K562 (cell line): ENCODE results near the gene CHCHD5. TPM values are rescaled to one million over a fixed set of nuclear protein-coding genes. Genes with fewer than 3 reads are reported as not detected.

Experiments used
- ARID1B ChIP-seq: fragments of 450-650 bp; IDR thresholded peaks from 2 replicates; pipeline ENCODE4 v1.6.1; 2016; ENCODE audit warnings: antibody characterized with exemption, mild to moderate bottlenecking, inconsistent platforms
- ELF2 ChIP-seq: fragments of 250-450 bp; sonication (Bioruptor Pico); IDR thresholded peaks from 2 replicates; pipeline ENCODE4 v1.5.0; 2021; ENCODE audit warnings: mild to moderate bottlenecking
- ETV1 ChIP-seq: fragments of 450-650 bp; conservative IDR thresholded peaks from 2 replicates; pipeline ENCODE4 v1.6.1; 2016; ENCODE audit warnings: missing genetic modification characterization, control low read depth, low read depth, missing compliant biosample characterization
- FOXA3 ChIP-seq, 2 experiments: fragments of 450-650 bp in 1 of 2; sonication (generic) in 1 of 2; formaldehyde crosslinking; IDR thresholded peaks in 1 of 2; conservative IDR thresholded peaks in 1 of 2; 2 replicates each; pipeline versions ENCODE4 v1.4.0 to v1.8.0; 2020 to 2022; ENCODE audit warnings: mild to moderate bottlenecking in 2 of 2, missing genetic modification reagents in 1 of 2
- HBP1 ChIP-seq: fragments of 450-650 bp; formaldehyde crosslinking; IDR thresholded peaks from 2 replicates; pipeline ENCODE4 v1.4.0; 2022; ENCODE audit warnings: missing genetic modification characterization
- HDAC8 ChIP-seq: fragments of 450-650 bp; IDR thresholded peaks from 2 replicates; pipeline ENCODE4 v1.6.1; 2016; ENCODE audit warnings: mild to moderate bottlenecking, missing genetic modification characterization, moderate library complexity, missing compliant biosample characterization
- HDGF ChIP-seq: fragments of 450-650 bp; IDR thresholded peaks from 2 replicates; pipeline ENCODE4 v1.6.1; 2016
- HNRNPLL ChIP-seq: fragments of 200-400 bp; formaldehyde crosslinking; IDR thresholded peaks from 2 replicates; pipeline ENCODE4 v1.6.1; 2017; ENCODE audit warnings: low read length, low read depth, mild to moderate bottlenecking; ENCODE audit not compliant: poor library complexity, severe bottlenecking
- IFI16 ChIP-seq: fragments of 250-450 bp; sonication (Bioruptor Pico); IDR thresholded peaks from 2 replicates; pipeline ENCODE4 v2.1.2; 2022; ENCODE audit warnings: mild to moderate bottlenecking, inconsistent platforms
- KAT2B ChIP-seq: IDR thresholded peaks from one replicate; pipeline ENCODE4 v1.6.1; 2012; ENCODE audit warnings: low read depth, mild to moderate bottlenecking, control low read depth, inconsistent platforms, low read length, moderate library complexity
- NCOA2 ChIP-seq, 2 experiments: fragments of 450-650 bp; IDR thresholded peaks; 2 replicates each; pipeline ENCODE4 v1.6.1; 2018; ENCODE audit warnings: mild to moderate bottlenecking in 2 of 2, moderate library complexity in 1 of 2; ENCODE audit not compliant: partially characterized antibody in 2 of 2
- OTX1 ChIP-seq: fragments of 450-650 bp; formaldehyde crosslinking; IDR thresholded peaks from 2 replicates; pipeline ENCODE4 v1.4.0; 2022; ENCODE audit warnings: mild to moderate bottlenecking
- PCBP2 ChIP-seq: fragments of 200-400 bp; formaldehyde crosslinking; IDR thresholded peaks from 2 replicates; pipeline ENCODE4 v1.6.1; 2018; ENCODE audit warnings: low read length, low read depth, mild to moderate bottlenecking, moderate library complexity; ENCODE audit not compliant: poor library complexity, severe bottlenecking
- RBM34 ChIP-seq: fragments of 200-400 bp; formaldehyde crosslinking; IDR thresholded peaks from 2 replicates; pipeline ENCODE4 v1.6.1; 2018; ENCODE audit warnings: low read length, borderline replicate concordance; ENCODE audit not compliant: insufficient read depth
- SAFB ChIP-seq: fragments of 200-400 bp; formaldehyde crosslinking; IDR thresholded peaks from 2 replicates; pipeline ENCODE4 v1.6.1; 2017; ENCODE audit warnings: low read depth, low read length, borderline replicate concordance
- TBL1XR1 ChIP-seq, 2 experiments: IDR thresholded peaks; 2 replicates each; pipeline ENCODE4 v1.6.1; 2012; ENCODE audit warnings: improper control_type of control experiment in 2 of 2, low read length in 2 of 2, mild to moderate bottlenecking in 1 of 2
- ZBTB8A ChIP-seq: fragments of 450-650 bp; IDR thresholded peaks from 2 replicates; pipeline ENCODE4 v1.6.1; 2018; ENCODE audit warnings: mild to moderate bottlenecking, moderate library complexity; ENCODE audit not compliant: partially characterized antibody
- ZFP36 ChIP-seq: fragments of 150-350 bp; IDR thresholded peaks from 2 replicates; pipeline ENCODE4 v1.6.1; 2018; ENCODE audit warnings: low read length, low read depth; ENCODE audit not compliant: partially characterized antibody
- ZNF583 ChIP-seq: fragments of 250-450 bp; sonication (Bioruptor Pico); IDR thresholded peaks from 2 replicates; pipeline ENCODE4 v1.4.0; 2020
- ZNF766 ChIP-seq: fragments of 200-800 bp; sonication (Bioruptor generic); conservative IDR thresholded peaks from 2 replicates; pipeline ENCODE4 v1.6.1; 2016; ENCODE audit warnings: missing genetic modification characterization, missing compliant biosample characterization
- polyA plus RNA-seq, 8 experiments: library from polyadenylated mRNA; depleted of rRNA in 4 of 8; stranded (reverse) in 5 of 8; unstranded in 3 of 8; fragments of >200 nt; fragmentation: Nextera tagmentation in 2 of 8; fragmentation: Illumina TruSeq in 1 of 8; extraction: Ambion mirVana in 2 of 8; extraction: Trizol in 1 of 8; gene quantifications; 2 replicates each; pipeline versions ENCODE4 v1.2.1 to v1.2.3, GENCODE V29; 2011 to 2014; ENCODE audit warnings: inconsistent platforms in 1 of 8, missing spikeins in 1 of 8
- total RNA-seq, 7 experiments: library from RNA; depleted of rRNA in 6 of 7; stranded (reverse); fragments of >200 nt in 6 of 7; fragmentation: Illumina TruSeq in 2 of 7; extraction: Trizol in 2 of 7; gene quantifications; 2 replicates each; pipeline versions ENCODE4 v1.2.1 to v1.2.3, GENCODE V29; 2011 to 2021; ENCODE audit warnings: low replicate concordance in 1 of 7
- TF ChIP-seq, protein P1 (sequence below), 2 experiments: fragments of 450-650 bp in 1 of 2; IDR thresholded peaks; 2 replicates each; pipeline ENCODE4 v1.6.1; 2011 to 2017; ENCODE audit warnings: low read depth in 2 of 2, antibody characterized with exemption in 1 of 2, borderline replicate concordance in 1 of 2, low read length in 1 of 2, mild to moderate bottlenecking in 1 of 2, mixed read lengths in 1 of 2; ENCODE audit not compliant: control insufficient read depth in 1 of 2
- TF ChIP-seq, protein P2 (sequence below): fragments of 250-450 bp; sonication (Bioruptor Pico); IDR thresholded peaks from 2 replicates; pipeline ENCODE4 v1.4.0; 2020; ENCODE audit warnings: mild to moderate bottlenecking

CHCHD5 gene
- total and polyA plus RNA-seq, 9 of the 15 experiments (the other 6 are each of a cell fraction or from before 2014, with no cell fraction given) = 7.4 to 79.3 (median 33.4) TPM

DNA sequence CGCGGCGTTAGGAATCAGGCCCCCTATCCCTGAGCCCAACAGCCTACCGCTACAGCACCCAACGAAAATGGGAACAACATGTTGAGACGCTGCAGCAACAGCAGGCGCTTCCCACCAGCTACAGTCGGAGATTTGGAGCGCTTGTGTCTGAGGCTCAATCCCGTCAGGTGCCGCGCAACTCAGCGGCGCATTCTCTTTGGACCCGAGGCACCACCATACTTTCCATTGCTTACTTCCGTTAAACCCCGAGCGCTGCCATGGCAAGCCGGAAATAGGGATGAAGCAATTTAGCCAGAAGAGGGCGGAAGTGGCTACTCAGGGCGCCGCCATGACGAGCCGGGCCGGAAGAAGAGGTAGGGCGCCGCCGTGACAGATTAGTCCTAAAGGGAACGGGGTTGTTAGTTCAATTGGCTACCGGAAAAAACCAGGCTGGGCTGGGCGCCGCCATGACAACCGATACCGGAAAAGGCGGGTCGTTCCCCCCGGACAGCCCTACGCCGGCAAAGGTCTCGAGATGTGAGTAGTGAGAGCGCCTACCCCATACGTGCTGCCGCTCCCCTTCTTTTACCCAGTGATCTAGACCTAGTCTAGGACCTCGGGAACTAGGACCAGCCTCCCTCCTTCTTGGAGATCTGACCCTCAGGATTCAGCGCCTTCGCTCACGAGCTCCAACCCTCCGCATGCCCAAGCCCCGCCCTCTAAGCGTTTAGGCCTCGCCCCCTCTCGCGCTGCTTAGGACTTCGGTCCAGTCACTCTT, at the start of gene CHCHD5 (continued):
- TF ChIP-seq HNRNPLL (peak; percentile 38), FOXA3 (CRISPR knock-in tag; conservative IDR thresholded peaks at IDR 0.05 in 1 of 2, IDR thresholded peaks at IDR 0.05 in 1 of 2) (no peak), ZBTB8A (no peak), ZNF766 (CRISPR knock-in tag) (peak; percentile 78; the same call in 1 of the 2 replicates), OTX1 (CRISPR knock-in tag) (no peak), ETV1 (tag) (peak; percentile 99), ARID1B (no peak), HDGF (no peak), ELF2 (CRISPR knock-in tag) (peak; percentile 98), TBL1XR1 (IDR thresholded peaks at IDR 0.05; ENCODE audit: low read length in 2 of 2) (peak in 1 of 2 experiments; percentile 31; a peak in 1 of 4 replicates), ZNF583 (CRISPR knock-in tag) (no peak), ZFP36 (no peak), NCOA2 (IDR thresholded peaks at IDR 0.05; ENCODE audit: partially characterized antibody in 2 of 2) (no peak), HDAC8 (tag) (no peak), IFI16 (CRISPR knock-in tag) (no peak), SAFB (no peak), KAT2B (no peak), HBP1 (CRISPR knock-in tag) (no peak), PCBP2 (no peak), RBM34 (no peak)
- TF ChIP-seq, protein P1, sequence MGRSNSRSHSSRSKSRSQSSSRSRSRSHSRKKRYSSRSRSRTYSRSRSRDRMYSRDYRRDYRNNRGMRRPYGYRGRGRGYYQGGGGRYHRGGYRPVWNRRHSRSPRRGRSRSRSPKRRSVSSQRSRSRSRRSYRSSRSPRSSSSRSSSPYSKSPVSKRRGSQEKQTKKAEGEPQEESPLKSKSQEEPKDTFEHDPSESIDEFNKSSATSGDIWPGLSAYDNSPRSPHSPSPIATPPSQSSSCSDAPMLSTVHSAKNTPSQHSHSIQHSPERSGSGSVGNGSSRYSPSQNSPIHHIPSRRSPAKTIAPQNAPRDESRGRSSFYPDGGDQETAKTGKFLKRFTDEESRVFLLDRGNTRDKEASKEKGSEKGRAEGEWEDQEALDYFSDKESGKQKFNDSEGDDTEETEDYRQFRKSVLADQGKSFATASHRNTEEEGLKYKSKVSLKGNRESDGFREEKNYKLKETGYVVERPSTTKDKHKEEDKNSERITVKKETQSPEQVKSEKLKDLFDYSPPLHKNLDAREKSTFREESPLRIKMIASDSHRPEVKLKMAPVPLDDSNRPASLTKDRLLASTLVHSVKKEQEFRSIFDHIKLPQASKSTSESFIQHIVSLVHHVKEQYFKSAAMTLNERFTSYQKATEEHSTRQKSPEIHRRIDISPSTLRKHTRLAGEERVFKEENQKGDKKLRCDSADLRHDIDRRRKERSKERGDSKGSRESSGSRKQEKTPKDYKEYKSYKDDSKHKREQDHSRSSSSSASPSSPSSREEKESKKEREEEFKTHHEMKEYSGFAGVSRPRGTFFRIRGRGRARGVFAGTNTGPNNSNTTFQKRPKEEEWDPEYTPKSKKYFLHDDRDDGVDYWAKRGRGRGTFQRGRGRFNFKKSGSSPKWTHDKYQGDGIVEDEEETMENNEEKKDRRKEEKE (IDR thresholded peaks at IDR 0.05; ENCODE audit: borderline replicate concordance in 1 of 2, control insufficient read depth in 1 of 2, low read depth in 2 of 2, low read length in 1 of 2) = no peak
- TF ChIP-seq, protein P2, sequence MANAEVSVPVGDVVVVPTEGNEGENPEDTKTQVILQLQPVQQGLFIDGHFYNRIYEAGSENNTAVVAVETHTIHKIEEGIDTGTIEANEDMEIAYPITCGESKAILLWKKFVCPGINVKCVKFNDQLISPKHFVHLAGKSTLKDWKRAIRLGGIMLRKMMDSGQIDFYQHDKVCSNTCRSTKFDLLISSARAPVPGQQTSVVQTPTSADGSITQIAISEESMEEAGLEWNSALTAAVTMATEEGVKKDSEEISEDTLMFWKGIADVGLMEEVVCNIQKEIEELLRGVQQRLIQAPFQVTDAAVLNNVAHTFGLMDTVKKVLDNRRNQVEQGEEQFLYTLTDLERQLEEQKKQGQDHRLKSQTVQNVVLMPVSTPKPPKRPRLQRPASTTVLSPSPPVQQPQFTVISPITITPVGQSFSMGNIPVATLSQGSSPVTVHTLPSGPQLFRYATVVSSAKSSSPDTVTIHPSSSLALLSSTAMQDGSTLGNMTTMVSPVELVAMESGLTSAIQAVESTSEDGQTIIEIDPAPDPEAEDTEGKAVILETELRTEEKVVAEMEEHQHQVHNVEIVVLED (CRISPR knock-in tag) = no peak
